B cell (primary cell): ENCODE data around the gene EXOC4. TPM values are rescaled to one million over a fixed set of nuclear protein-coding genes. Genes with fewer than 3 reads are reported as not detected.

ENCODE experiments used
- ATAC-seq: fragments of 200-7000 bp; cut with Tn5 transposase; one replicate; pipeline ENCODE4 v1.10.0; 2021; ENCODE audit warnings: low read depth, mild to moderate bottlenecking, moderate number of reproducible peaks, moderate library complexity
- CTCF ChIA-PET: fragments of 350-600 bp; sonication (Branson Sonifier 250); formaldehyde crosslinking; loops from one replicate; lab custom pipeline; 2021; ENCODE audit warnings: antibody characterized with exemption, inconsistent platforms; lab: Charles Lee
- POLR2A ChIA-PET: fragments of 350-600 bp; sonication (Branson Sonifier 250); formaldehyde crosslinking; loops from one replicate; lab custom pipeline; 2021; ENCODE audit warnings: antibody characterized with exemption; lab: Charles Lee
- DNase-seq: peaks from one replicate; pipeline ENCODE4 v3.0.0; 2013
- H2AFZ ChIP-seq: 2 replicates; pipeline ENCODE4 v1.6.1; 2012; ENCODE audit warnings: mild to moderate bottlenecking, low read depth, low read length; ENCODE audit not compliant: insufficient read depth, poor library complexity, severe bottlenecking
- H3K27ac ChIP-seq, 2 donors: 1 replicate in 1 of 2; 2 replicates in 1 of 2; pipeline ENCODE4 v1.5.1; 2012 to 2013; ENCODE audit warnings: low read length in 2 of 2, mild to moderate bottlenecking in 2 of 2, moderate library complexity in 1 of 2
- H3K27me3 ChIP-seq, 4 experiments: fragments of 200-600 bp in 1 of 4; sonication (generic) in 1 of 4; replicated peaks in 1 of 4; 1 replicate in 2 of 4; 2 replicates in 2 of 4; pipeline versions ENCODE4 v1.6.1 to v1.7.0; 2013 to 2016; ENCODE audit warnings: low read length in 3 of 4, mild to moderate bottlenecking in 2 of 4, mixed read lengths in 1 of 4, moderate library complexity in 1 of 4; ENCODE audit not compliant: insufficient read depth in 4 of 4, control insufficient read depth in 3 of 4; ENCODE audit errors: control extremely low read depth in 1 of 4
- H3K36me3 ChIP-seq, 2 experiments: replicated peaks in 1 of 2; 1 replicate in 1 of 2; 2 replicates in 1 of 2; pipeline versions ENCODE4 v1.6.1 to v1.7.1; 2013; ENCODE audit warnings: low read length in 1 of 2; ENCODE audit not compliant: insufficient read depth in 2 of 2, control insufficient read depth in 1 of 2; ENCODE audit errors: control extremely low read depth in 1 of 2, extremely low read depth in 1 of 2
- H3K4me1 ChIP-seq, 2 donors: fragments of 200-600 bp in 1 of 2; sonication (generic) in 1 of 2; 1 replicate in 1 of 2; 2 replicates in 1 of 2; pipeline versions ENCODE4 v1.5.1 to v1.6.1; 2013 to 2017; ENCODE audit warnings: low read length in 2 of 2; ENCODE audit not compliant: control insufficient read depth in 2 of 2, insufficient read depth in 2 of 2
- H3K4me2 ChIP-seq: replicated peaks from 2 replicates; pipeline ENCODE3; 2012; ENCODE audit warnings: mild to moderate bottlenecking, low read depth, low read length; ENCODE audit not compliant: poor library complexity, severe bottlenecking
- H3K4me3 ChIP-seq, 5 experiments: fragments of 200-600 bp in 1 of 5; sonication (generic) in 1 of 5; 1 replicate in 3 of 5; 2 replicates in 2 of 5; pipeline versions ENCODE4 v1.5.1 to v1.7.0; 2011 to 2016; ENCODE audit warnings: low read length in 4 of 5, mild to moderate bottlenecking in 4 of 5, low read depth in 2 of 5, control low read depth in 1 of 5, moderate library complexity in 1 of 5; ENCODE audit not compliant: insufficient read depth in 1 of 5; ENCODE audit errors: control extremely low read depth in 1 of 5, extremely low read depth in 1 of 5
- H3K79me2 ChIP-seq: fragments of 200-600 bp; sonication (generic); one replicate; pipeline ENCODE4 v1.6.0; 2016; ENCODE audit warnings: low read length; ENCODE audit not compliant: control insufficient read depth, insufficient read depth
- H3K9ac ChIP-seq: fragments of 200-600 bp; sonication (generic); 2 replicates; pipeline ENCODE4 v1.6.1; 2017; ENCODE audit warnings: mild to moderate bottlenecking, low read length, moderate library complexity
- H3K9me3 ChIP-seq, 3 donors: one replicate each; pipeline versions ENCODE4 v1.6.1 to v1.7.1; 2013; ENCODE audit warnings: low read length in 2 of 3; ENCODE audit not compliant: control insufficient read depth in 2 of 3, insufficient read depth in 1 of 3; ENCODE audit errors: control extremely low read depth in 1 of 3
- H4K20me1 ChIP-seq: 2 replicates; pipeline ENCODE4 v1.6.0; 2012; ENCODE audit warnings: mild to moderate bottlenecking, low read length; ENCODE audit not compliant: insufficient read depth, control insufficient read depth, poor library complexity, severe bottlenecking
- H3K27ac Mint-ChIP-seq: one replicate; pipeline ENCODE4 v1.8.0; 2021; ENCODE audit warnings: mixed read lengths
- H3K27me3 Mint-ChIP-seq: one replicate; pipeline ENCODE4 v1.8.0; 2021; ENCODE audit warnings: mixed read lengths
- H3K4me1 Mint-ChIP-seq: one replicate; pipeline ENCODE4 v1.8.0; 2021; ENCODE audit warnings: mixed read lengths
- H3K4me3 Mint-ChIP-seq: one replicate; pipeline ENCODE4 v1.8.0; 2021; ENCODE audit warnings: mixed read lengths
- H3K9me3 Mint-ChIP-seq: one replicate; pipeline ENCODE4 v1.8.0; 2022; ENCODE audit warnings: mixed read lengths; ENCODE audit not compliant: insufficient read depth
- EZH2 ChIP-seq: IDR thresholded peaks from 2 replicates; pipeline ENCODE4 v1.6.1; 2012; ENCODE audit warnings: borderline replicate concordance, low read depth, mild to moderate bottlenecking, moderate library complexity, low read length; ENCODE audit not compliant: insufficient read depth, poor library complexity, severe bottlenecking
- WGBS: methylation state at CpG from one replicate; pipeline ENCODE4 v1.1.5; 2013; ENCODE audit warnings: missing lambda C conversion rate; ENCODE audit not compliant: insufficient coverage; 5-methylcytosine and 5-hydroxymethylcytosine counted together
- intact Hi-C: fragments of 100-400 bp; cut with micrococcal nuclease; formaldehyde crosslinking; loops from one replicate; pipeline ENCODE4 v1.10.0; 2022
- polyA plus RNA-seq: library from polyadenylated mRNA; depleted of rRNA; stranded (reverse); fragments of >200 nt; gene quantifications from 2 replicates; pipeline ENCODE4 v1.2.3, GENCODE V29; 2012
- total RNA-seq, 2 donors: library from RNA; stranded (reverse); fragments of 120-200 nt in 1 of 2; gene quantifications; 1 replicate in 1 of 2; 2 replicates in 1 of 2; pipeline versions ENCODE4 v1.2.3 to v1.2.4, GENCODE V29; 2013 to 2022
- TF ChIP-seq, protein P1 (sequence below): fragments of 200-600 bp; IDR thresholded peaks from one replicate; pipeline ENCODE4 v1.8.0; 2022; ENCODE audit warnings: antibody characterized with exemption, mild to moderate bottlenecking

Gene EXOC4
- total and polyA plus RNA-seq, 2 donors (not counting 1 experiment from before 2014, with no cell fraction given), result 16.7 to 135 TPM

DNA sequence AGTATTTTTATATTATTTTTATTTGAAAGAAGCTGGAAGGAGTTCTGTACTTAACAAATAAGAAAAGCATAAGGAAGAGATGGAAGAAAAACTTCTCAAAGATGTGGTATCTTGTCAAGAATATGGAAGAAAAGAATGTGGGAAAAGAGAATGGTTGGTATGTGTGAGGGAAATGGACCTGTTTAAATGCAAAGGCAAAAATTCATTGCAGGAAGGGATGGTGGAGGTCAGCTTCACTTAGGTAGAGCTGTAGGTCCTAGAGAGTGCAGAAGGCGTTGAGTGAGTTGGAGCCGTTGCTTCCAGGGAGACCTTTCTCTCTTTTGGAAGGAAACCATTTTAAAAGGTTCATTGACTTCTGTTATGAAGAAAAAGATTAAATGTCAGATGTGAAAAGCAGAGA lies 107.3 kb downstream of the EXOC4 start:
- H3K27me3 Mint-ChIP-seq, result no peaks in the 10 kb centered on the region
- peaks cover 3% of the 10 kb centered on the region for H3K4me1 Mint-ChIP-seq
- no peak overlapping the region for H3K27ac ChIP-seq
- peaks cover 8 to 13% of the 10 kb centered on the region in 2 experiments for H3K36me3 ChIP-seq
- no peaks in the 10 kb centered on the region for H4K20me1 ChIP-seq
- intact Hi-C loops, result no loop called here
- 95% methylated on average over 2 of the region's 2 CpGs for WGBS
- H3K4me3 Mint-ChIP-seq, result no peak overlapping the region
- no peak for TF ChIP-seq EZH2
- TF ChIP-seq, protein P1, sequence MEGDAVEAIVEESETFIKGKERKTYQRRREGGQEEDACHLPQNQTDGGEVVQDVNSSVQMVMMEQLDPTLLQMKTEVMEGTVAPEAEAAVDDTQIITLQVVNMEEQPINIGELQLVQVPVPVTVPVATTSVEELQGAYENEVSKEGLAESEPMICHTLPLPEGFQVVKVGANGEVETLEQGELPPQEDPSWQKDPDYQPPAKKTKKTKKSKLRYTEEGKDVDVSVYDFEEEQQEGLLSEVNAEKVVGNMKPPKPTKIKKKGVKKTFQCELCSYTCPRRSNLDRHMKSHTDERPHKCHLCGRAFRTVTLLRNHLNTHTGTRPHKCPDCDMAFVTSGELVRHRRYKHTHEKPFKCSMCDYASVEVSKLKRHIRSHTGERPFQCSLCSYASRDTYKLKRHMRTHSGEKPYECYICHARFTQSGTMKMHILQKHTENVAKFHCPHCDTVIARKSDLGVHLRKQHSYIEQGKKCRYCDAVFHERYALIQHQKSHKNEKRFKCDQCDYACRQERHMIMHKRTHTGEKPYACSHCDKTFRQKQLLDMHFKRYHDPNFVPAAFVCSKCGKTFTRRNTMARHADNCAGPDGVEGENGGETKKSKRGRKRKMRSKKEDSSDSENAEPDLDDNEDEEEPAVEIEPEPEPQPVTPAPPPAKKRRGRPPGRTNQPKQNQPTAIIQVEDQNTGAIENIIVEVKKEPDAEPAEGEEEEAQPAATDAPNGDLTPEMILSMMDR, result no peak
- no peak overlapping the region for H2AFZ ChIP-seq
- peaks cover 0 to 2% (median 0%) of the 10 kb centered on the region in 3 donors for H3K9me3 ChIP-seq
- DNase-seq, result no peak
- peaks cover 2% of the 10 kb centered on the region for H3K9me3 Mint-ChIP-seq
- no peaks in the 10 kb centered on the region for H3K27me3 ChIP-seq
- no peaks in the 10 kb centered on the region for H3K79me2 ChIP-seq
- H3K9ac ChIP-seq, result no peak overlapping the region
- H3K27ac Mint-ChIP-seq, result no peak overlapping the region
- H3K4me2 ChIP-seq, result no peak overlapping the region
- no peak for ATAC-seq
- CTCF ChIA-PET, result no interaction called here
- POLR2A ChIA-PET, result no interaction called here
- H3K4me1 ChIP-seq, result no peaks in the 10 kb centered on the region
- H3K4me3 ChIP-seq, result no peak overlapping the region

GRCh38 chr7:133361806-133362205 lies 108.9 kb downstream of the EXOC4 start:
- peaks cover 4% of the 10 kb centered on the region for H3K4me1 Mint-ChIP-seq
- no peaks in the 10 kb centered on the region for H4K20me1 ChIP-seq
- H3K9me3 Mint-ChIP-seq, result peaks cover 2% of the 10 kb centered on the region
- POLR2A ChIA-PET, result no interaction called here
- H3K27ac Mint-ChIP-seq, result no peak overlapping the region
- H3K27me3 ChIP-seq, result no peaks in the 10 kb centered on the region
- intact Hi-C loops, result no loop called here
- no peak overlapping the region for H3K4me3 ChIP-seq
- DNase-seq (no peak), ATAC-seq (no peak)
- H3K27me3 Mint-ChIP-seq, result no peaks in the 10 kb centered on the region
- no peak overlapping the region for H3K9ac ChIP-seq
- no peaks in the 10 kb centered on the region for H3K79me2 ChIP-seq
- no peak overlapping the region for H2AFZ ChIP-seq
- peaks cover 0 to 2% (median 0%) of the 10 kb centered on the region in 3 donors for H3K9me3 ChIP-seq
- H3K4me1 ChIP-seq, result no peaks in the 10 kb centered on the region
- no peak overlapping the region for H3K4me3 Mint-ChIP-seq
- peaks cover 5 to 11% of the 10 kb centered on the region in 2 experiments for H3K36me3 ChIP-seq
- no peak overlapping the region for H3K27ac ChIP-seq
- TF ChIP-seq, protein P1, result no peak
- TF ChIP-seq EZH2, result no peak
- no peak overlapping the region for H3K4me2 ChIP-seq
- CTCF ChIA-PET, result no interaction called here
